ENCODE data around the gene SUMO4. TPM values are rescaled to one million over a fixed set of nuclear protein-coding genes. Genes with fewer than 3 reads are reported as not detected.

SUMO4 gene
- total and polyA plus RNA-seq, 9 of the 15 experiments (the other 6 are each of a cell fraction or from before 2014, with no cell fraction given) = 0.20 to 1.9 (median 0.50) TPM; not detected in 2

- no peak for TF ChIP-seq TFAP4 (CRISPR knock-in tag; IDR thresholded peaks at IDR 0.05; ENCODE audit: borderline replicate concordance)
- no peak for TF ChIP-seq PYGO2 (tag; IDR thresholded peaks at IDR 0.05)
- no peak for TF ChIP-seq SMARCE1 (IDR thresholded peaks at IDR 0.05)
- TF ChIP-seq CTBP1 (IDR thresholded peaks at IDR 0.05; ENCODE audit: borderline replicate concordance) = no peak
- TF ChIP-seq ZNF347 (CRISPR knock-in tag; IDR thresholded peaks at IDR 0.05; ENCODE audit: low read depth) = no peak
- no peak for TF ChIP-seq MEF2D (tag; conservative IDR thresholded peaks at IDR 0.05; ENCODE audit: low read depth)
- no peak for TF ChIP-seq MYBL2 (IDR thresholded peaks at IDR 0.05; ENCODE audit: low read depth)
- TF ChIP-seq MYBL2 (CRISPR knock-in tag; IDR thresholded peaks at IDR 0.05; ENCODE audit: borderline replicate concordance) = no peak
- TF ChIP-seq NR1H2 (CRISPR knock-in tag; IDR thresholded peaks at IDR 0.05) = no peak
- no peak for TF ChIP-seq HDAC1 (IDR thresholded peaks at IDR 0.05)
- no peak for TF ChIP-seq RHOXF2B (CRISPR knock-in tag; conservative IDR thresholded peaks at IDR 0.05)
- TF ChIP-seq, protein P1, sequence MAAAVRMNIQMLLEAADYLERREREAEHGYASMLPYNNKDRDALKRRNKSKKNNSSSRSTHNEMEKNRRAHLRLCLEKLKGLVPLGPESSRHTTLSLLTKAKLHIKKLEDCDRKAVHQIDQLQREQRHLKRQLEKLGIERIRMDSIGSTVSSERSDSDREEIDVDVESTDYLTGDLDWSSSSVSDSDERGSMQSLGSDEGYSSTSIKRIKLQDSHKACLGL (CRISPR knock-in tag; IDR thresholded peaks at IDR 0.05; ENCODE audit: borderline replicate concordance, poor library complexity, severe bottlenecking) = no peak
- TF ChIP-seq EP300 (IDR thresholded peaks at IDR 0.05; ENCODE audit: low read length) = no peak
- no peak for TF ChIP-seq DPF2 (IDR thresholded peaks at IDR 0.05)
- no peak for TF ChIP-seq TCF3 (CRISPR knock-in tag; IDR thresholded peaks at IDR 0.05)
- no peak for TF ChIP-seq KLF10 (CRISPR knock-in tag; IDR thresholded peaks at IDR 0.05)
- no peak for TF ChIP-seq GABPB1 (CRISPR knock-in tag; IDR thresholded peaks at IDR 0.05)
- TF ChIP-seq TAF7 (tag; IDR thresholded peaks at IDR 0.05) = no peak
- no peak for TF ChIP-seq ZNF780A (CRISPR knock-in tag; IDR thresholded peaks at IDR 0.05)
- no peak for TF ChIP-seq CREM (IDR thresholded peaks at IDR 0.05; ENCODE audit: low read depth)
- no peak for TF ChIP-seq RBM39 (optimal IDR thresholded peaks at IDR 0.05; ENCODE audit: low read depth, low read length)
- TF ChIP-seq SETDB1 (IDR thresholded peaks at IDR 0.05; ENCODE audit: low read length) = no peak
- no peak for TF ChIP-seq HDAC3 (IDR thresholded peaks at IDR 0.05; ENCODE audit: borderline replicate concordance, partially characterized antibody)
- TF ChIP-seq ZNF354B (CRISPR knock-in tag; IDR thresholded peaks at IDR 0.05) = no peak
- TF ChIP-seq LCOR (CRISPR knock-in tag; IDR thresholded peaks at IDR 0.05) = no peak
- TF ChIP-seq SAFB2 (IDR thresholded peaks at IDR 0.05; ENCODE audit: borderline replicate concordance, low read depth, low read length, severe bottlenecking) = no peak
- no peak for TF ChIP-seq RCOR1 (IDR thresholded peaks at IDR 0.05; ENCODE audit: borderline replicate concordance in 1 of 2, low read depth in 2 of 2, low read length in 2 of 2)
- no peak for TF ChIP-seq ZC3H4 (CRISPR knock-in tag; IDR thresholded peaks at IDR 0.05; ENCODE audit: borderline replicate concordance)
- TF ChIP-seq, protein P2, sequence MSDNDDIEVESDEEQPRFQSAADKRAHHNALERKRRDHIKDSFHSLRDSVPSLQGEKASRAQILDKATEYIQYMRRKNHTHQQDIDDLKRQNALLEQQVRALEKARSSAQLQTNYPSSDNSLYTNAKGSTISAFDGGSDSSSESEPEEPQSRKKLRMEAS (CRISPR knock-in tag; IDR thresholded peaks at IDR 0.05) = no peak
These were observed 6.0 kb downstream of the SUMO4 start (continued) for GRCh38 chr6:149405823-149406765.

All from K562 (cell line).